Measurements from ENCODE around the gene CAPZB.

Gene CAPZB

GRCh38 chr1:19342894-19343616 is 142.3 kb downstream of the CAPZB start:
- no peak for DNase-seq

- DNase-seq: no peak
These were observed 143.1 kb downstream of the CAPZB start for GRCh38 chr1:19342062-19342750.

- peak; percentile 87 for DNase-seq
These were observed 143.9 kb downstream of the CAPZB start for GRCh38 chr1:19341201-19342061.

- DNase-seq: no peak
These were observed 144.9 kb downstream of the CAPZB start for GRCh38 chr1:19340387-19340937.

- DNase-seq: no peak
These were observed 146.0 kb downstream of the CAPZB start for GRCh38 chr1:19339214-19339861.

- DNase-seq: no peak
These were observed 147.0 kb downstream of the CAPZB start for GRCh38 chr1:19338323-19338762.

GRCh38 chr1:19337289-19337688 is 148.1 kb downstream of the CAPZB start:
- DNase-seq: no peak

GRCh38 chr1:19336543-19336942 is 148.8 kb downstream of the CAPZB start:
- DNase-seq: no peak

- DNase-seq: no peak
These were observed 151.6 kb downstream of the CAPZB start for GRCh38 chr1:19333587-19334354.

- DNase-seq: no peak
These were observed 152.5 kb downstream of the CAPZB start for GRCh38 chr1:19332832-19333231.

GRCh38 chr1:19331262-19331878 is 154.0 kb downstream of the CAPZB start:
- no peak for DNase-seq

GRCh38 chr1:19330449-19331135 is 154.7 kb downstream of the CAPZB start:
- DNase-seq: no peak

- no peak for DNase-seq
These were observed 155.7 kb downstream of the CAPZB start for GRCh38 chr1:19329611-19330010.

- DNase-seq: no peak
These were observed 156.2 kb downstream of the CAPZB start for GRCh38 chr1:19329188-19329587.

GRCh38 chr1:19328486-19328885 is 156.9 kb downstream of the CAPZB start:
- DNase-seq: no peak

- DNase-seq: no peak
These were observed 157.6 kb downstream of the CAPZB start for GRCh38 chr1:19327736-19328135.

- DNase-seq: no peak
These were observed 158.0 kb downstream of the CAPZB start for GRCh38 chr1:19327301-19327700.

GRCh38 chr1:19326748-19327065 is 158.6 kb downstream of the CAPZB start:
- no peak for DNase-seq

GRCh38 chr1:19325958-19326747 is 159.2 kb downstream of the CAPZB start:
- no peak for DNase-seq

GRCh38 chr1:19325368-19325957 is 159.9 kb downstream of the CAPZB start:
- no peak for DNase-seq
